DMS153 (cell line): ENCODE measurements around the gene TTPAL.

Experiments used
- DNase-seq: peaks from one replicate; lab custom pipeline; 2025; lab: John Stamatoyannopoulos, UW

TTPAL gene

DNA sequence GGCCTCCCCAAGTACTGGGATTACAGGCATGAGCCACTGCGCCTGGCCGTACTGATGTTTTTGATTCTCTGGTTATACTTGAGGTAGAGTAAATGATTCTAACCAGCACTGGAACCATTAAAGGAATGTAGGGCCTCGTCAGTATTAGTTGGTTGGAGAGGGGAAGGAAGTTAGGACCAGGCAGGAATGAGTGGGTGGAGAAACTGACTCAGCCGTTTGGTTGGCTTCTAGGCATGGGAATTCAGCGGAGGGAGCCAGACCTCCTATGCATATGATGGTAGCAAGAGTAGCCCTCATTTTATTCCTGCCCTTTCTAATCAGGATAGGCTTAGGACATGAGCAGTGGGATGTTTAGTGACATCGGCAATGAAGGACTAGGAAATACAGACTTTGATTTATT is 65.2 kb downstream of the TTPAL start:
- DNase-seq, result no peak

DNA sequence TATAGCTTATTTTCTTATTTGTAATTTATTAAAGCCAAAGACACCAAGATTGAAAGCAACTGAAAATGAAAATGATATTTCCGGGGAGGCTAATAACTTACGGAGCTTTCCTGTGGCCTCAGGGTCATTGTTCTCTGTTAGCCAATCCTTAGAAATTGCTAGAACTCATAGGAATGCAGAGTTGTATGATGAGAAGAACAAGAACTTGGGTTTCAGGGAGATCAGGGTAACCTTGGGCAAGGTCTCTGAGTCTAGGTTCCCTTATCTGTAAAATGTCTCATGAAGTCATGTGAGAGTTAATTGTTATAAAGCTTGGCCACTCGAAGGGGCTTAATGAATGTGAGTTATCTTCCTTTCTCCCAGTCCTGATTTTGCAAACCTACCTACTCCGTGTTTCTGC is 66.3 kb downstream of the TTPAL start:
- DNase-seq, result no peak

DNA sequence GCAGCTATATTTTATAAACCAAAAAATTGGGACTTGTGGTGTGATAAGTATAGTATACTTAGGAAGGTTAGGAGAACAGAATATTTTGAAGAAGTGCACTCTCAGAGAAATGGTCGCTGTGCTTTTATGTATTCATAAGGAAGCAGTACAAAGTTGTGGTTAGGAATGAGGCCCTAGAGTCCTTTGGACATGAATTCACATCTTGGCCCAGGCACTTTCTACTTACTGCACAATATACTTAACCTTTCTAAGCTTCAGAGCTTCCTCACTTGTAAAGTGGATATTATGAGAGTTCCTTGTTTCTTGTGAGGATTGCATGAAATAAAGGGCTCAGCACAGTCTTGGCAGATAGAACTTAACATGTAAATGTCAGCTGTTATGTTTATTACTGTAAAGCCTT is 67.2 kb downstream of the TTPAL start:
- DNase-seq, result no peak

DNA sequence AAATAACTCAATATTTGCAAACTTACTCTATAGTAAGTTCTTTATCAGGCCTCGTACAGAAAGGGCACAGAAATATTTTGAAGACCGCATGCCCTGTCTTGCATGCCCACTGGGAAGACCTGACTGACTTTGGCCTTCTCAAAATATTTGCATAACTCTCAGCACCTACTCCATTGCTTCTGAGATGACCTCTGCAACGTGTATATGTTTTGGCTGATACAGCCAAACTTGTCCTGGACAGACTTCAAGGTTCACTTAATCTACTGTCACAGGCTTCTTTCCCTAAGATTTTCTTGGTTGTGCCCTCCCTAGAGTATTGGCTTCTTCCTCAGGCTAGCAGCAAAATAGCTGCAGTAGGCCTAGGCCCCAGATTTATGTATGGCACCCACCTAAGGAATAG is 67.7 kb downstream of the TTPAL start:
- no peak for DNase-seq
